GM12801 (cell line): ENCODE measurements around the gene SCFD2.

Source experiments
- CTCF ChIP-seq: IDR thresholded peaks from one replicate; pipeline ENCODE4 v1.5.1; 2011; ENCODE audit warnings: control low read depth; ENCODE audit not compliant: insufficient read length; ENCODE audit errors: extremely low read depth

Gene SCFD2

DNA sequence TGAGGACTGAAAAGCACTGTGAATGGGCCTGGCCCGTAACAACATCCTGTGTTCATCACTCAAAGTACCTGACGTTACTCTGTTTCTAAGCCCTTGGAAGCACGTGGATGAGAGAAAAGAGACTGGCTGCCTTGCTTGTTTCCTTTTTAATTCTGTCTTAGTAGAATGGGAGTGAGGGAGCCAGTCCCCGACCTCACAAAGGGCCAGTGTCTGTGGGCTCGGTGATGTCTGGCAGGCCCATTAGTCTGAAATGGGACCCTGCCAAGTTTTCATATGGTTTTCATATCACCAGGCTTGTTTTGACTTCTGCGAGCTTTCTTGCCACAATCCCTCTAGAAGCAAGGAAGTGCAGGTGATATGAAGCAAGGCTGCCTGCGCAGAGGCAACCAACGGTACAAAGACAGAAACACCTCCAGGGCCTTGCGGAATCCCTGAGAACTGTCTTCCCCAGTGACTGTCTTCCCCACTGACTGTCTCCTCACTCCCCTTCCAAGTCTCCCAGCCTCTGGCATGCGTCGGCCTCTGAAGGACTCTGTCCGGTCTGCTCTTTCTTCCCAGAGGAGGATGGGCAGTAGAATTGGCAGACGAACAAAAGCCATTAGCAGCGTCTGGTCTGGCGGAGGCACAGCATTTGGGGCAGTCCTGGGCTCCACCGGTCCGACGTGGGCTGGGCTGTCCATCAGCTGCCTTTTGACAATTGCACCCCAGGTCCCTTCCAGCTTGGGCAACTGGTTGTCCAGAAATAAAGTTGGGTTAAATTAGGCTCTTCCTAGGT is 524.0 kb downstream of the SCFD2 start:
- no peak for TF ChIP-seq CTCF

GRCh38 chr4:52840531-52841370 is 525.1 kb downstream of the SCFD2 start:
- no peak for TF ChIP-seq CTCF

GRCh38 chr4:52838729-52839586 is 526.9 kb downstream of the SCFD2 start:
- no peak for TF ChIP-seq CTCF

DNA sequence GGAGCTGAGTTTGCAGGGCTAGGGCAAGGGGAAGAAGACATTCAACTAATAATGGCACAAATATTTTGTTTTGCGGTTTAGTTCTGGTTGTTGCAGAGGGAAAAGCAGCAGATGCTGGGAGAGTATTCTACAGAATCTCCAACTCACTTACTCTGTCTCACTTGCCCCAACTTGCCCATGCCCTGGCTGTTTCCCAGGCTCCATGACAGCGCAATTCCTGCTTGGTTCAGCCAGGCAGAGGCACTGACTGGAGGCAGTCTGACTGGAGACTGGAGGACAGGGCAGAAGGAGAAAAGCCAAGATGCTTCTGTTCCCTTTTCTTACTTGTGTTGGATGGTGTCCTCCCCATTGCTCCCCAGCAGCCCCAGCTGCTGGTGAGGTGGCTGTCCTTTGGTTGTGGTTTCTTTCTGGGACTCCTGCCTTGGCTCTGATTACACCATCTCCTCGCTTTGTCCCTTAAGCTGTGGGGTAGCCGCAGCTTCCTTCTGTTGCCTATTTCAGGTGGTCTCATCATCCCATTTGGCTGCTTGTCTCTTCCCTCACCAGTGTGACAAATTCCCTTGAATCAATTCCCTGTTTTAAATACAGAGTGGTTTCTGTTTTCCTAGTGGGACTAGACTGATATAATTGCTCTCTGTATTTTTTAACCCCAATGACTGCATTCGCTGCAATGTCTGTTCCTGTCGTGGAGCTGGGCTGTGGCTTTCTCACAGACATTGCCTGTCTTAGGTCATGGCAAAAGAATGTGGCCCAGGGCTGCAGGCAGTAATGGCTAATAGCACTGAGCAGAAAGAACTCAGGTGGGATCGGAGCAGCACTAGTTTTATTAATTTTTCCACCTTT is 527.9 kb downstream of the SCFD2 start:
- no peak for TF ChIP-seq CTCF

DNA sequence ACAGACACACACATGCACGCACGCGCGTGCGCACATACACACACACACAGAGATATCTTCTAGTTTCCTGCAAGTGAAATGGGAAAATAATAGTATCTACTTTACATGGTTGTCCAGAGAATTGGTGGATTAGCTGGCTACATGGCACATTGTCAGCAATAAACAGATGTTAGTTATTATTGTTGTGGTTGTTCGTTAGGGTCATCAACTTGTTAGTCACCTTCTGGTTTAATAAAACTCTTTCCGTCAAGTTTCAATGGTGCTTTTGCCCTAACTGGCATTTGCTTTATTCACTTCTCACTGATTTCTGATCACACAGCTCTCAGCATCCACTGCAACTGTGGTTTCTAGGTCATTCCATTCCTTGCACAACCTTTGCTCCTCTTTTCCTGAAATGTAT is 529.2 kb downstream of the SCFD2 start:
- TF ChIP-seq CTCF: no peak

- TF ChIP-seq CTCF: no peak
Observed at GRCh38 chr4:52836120-52836519, 529.7 kb downstream of the SCFD2 start.
